HK-2 (cell line): Measurements from ENCODE around the gene ZMIZ1.

Source experiments
- DNase-seq: peaks from one replicate; pipeline ENCODE4 v3.0.0-alpha.2; 2018; ENCODE audit not compliant: unreplicated experiment

The ZMIZ1 gene

GRCh38 chr10:79066411-79067240 is 2.1 kb upstream of the ZMIZ1 start:
- DNase-seq, result peak; percentile 59

DNA sequence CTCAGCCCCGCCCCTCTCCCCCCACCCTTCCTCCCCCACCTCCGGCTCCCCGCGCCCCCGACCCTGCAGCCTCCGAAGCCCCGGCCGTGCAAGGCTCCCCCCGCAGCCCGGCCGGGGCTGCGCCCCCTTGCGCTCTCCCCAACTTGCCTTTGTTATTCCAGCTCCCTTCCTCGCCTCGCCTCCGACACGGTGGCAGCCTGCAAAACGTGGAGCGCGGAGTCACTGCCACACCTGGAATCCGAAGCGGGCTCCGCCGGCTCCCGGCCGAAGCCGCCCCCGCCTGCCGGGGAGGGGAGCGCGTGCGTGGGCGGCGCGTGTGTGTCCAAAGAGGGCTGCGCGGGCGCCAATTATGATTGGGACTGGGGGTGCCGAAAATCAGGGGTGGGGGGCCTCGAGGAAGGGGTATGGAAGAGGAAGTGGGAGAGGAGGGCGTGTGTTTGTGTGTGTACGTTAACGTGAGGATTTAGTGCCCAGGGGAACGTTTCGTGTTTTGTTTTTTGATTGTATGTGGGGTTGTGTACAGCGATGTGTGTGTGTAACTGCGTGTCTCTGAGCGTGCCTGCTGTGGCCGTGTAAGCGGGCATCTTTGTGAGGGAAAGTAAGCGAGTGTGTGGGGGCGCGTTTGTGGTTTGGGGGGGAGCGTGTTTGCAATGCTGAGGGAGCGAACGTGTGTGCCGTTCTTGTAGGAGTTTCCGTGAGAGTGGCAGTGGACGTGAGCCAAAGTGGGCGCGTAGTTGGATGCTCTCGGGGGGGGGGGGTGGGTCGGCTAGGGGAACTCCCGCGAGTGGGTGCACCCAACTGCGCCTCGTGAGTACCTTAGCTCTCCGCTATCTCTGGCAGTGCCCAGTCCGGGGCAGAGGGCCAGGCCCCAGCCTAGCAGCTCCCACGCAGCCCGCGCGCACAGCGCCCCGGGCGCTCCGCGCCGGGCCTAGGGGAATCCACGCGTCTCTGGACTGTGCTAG is 1.2 kb upstream of the ZMIZ1 start:
- peak; percentile 90 for DNase-seq

DNA sequence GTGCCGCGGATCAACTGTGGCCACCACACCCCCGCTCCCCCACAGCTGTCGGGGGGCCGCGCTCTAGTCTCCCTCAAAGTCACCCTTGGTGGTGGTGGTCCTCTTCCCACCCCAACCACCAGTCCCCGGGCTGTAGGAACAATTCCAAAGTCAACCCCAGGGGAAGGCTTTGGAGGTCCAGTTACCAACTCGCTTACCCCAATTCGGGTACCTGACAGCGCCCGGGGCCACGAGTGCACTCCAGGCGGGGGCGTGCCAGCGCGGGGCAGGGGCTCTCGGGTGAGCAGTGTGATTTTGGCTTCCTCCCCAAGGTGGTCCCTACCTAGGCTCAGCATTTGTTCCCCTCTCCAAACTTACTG is 584 bp upstream of the ZMIZ1 start:
- DNase-seq, result no peak

- peak; percentile 54 for DNase-seq
Measured at GRCh38 chr10:79069325-79070080, 737 bp downstream of the ZMIZ1 start.

DNA sequence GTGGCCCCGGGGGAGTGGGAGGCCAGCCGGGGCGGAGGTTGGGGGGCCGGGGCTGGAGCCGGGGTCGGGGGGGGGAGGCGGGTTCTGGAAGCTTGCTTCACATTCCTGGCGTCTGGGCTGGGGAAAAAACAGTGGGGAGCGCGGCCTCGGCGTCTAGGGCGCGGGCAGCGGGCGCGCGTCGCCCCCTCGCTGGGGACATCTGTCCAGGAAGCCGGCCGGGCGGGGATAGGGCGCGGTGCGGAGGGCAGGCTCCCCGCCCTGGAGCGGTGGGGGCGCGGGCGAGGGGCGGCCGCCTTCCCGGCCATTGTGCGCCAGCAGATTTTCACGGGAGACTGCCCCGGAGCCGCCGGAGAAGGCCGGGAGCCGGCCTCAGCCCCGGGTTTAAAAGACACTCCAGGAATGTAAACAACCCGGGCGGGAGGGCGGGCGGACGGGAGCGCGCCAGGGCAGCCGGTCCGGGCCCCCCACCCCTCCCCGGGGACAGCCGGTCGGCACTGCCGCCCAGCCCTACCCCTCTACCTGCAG is 1.4 kb downstream of the ZMIZ1 start:
- peak; percentile 66 for DNase-seq

- peak; percentile 80 for DNase-seq
Measured at GRCh38 chr10:79070606-79071395, 2.0 kb downstream of the ZMIZ1 start.

DNA sequence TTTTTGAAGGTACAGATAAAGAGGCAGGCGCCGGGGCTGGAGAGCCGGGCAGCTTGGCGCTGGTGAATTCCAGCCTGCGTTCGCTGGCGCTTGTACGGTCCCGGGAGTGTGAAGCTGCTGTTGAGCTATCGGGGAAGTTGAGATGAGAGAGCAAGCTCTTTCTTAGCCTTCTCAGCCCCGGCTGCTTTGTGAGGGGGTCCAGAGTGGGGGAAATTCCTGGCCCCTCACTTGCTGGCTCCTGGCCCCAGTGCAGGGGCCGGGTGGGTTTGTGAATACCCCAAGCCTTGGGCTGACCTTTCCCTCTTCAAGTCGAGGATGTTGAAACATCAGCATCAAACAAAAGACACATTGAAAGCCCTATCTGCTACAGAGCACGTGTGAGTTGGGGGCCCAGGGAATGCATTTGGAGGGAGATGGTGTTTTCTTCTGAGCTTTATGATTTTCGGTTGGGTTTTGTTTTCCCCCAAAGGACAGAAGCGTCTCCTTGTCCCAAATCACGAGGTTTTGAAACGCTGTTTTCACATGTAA is 2.7 kb downstream of the ZMIZ1 start:
- no peak for DNase-seq

DNA sequence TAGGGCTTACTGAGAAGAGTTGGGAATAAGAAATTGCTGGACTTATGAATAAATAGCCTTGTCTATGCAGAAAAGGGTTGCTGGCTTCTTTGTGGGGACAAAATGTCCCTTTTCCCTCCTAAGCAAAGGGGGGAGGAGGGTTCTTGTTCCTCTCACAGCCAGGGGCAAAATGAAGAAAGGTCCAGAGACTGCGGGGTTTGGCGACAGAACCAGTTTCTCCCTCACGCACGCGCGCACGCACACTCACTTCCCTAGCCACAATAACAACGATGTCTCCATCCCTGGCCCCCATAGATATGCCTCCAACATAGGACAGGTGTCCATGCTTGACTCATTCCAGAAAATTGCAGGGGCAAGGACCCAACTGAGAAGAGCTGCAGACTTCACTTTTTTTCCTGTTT is 3.3 kb downstream of the ZMIZ1 start:
- DNase-seq, result no peak

- DNase-seq, result no peak
Measured at GRCh38 chr10:79072994-79073645, 4.4 kb downstream of the ZMIZ1 start.

DNA sequence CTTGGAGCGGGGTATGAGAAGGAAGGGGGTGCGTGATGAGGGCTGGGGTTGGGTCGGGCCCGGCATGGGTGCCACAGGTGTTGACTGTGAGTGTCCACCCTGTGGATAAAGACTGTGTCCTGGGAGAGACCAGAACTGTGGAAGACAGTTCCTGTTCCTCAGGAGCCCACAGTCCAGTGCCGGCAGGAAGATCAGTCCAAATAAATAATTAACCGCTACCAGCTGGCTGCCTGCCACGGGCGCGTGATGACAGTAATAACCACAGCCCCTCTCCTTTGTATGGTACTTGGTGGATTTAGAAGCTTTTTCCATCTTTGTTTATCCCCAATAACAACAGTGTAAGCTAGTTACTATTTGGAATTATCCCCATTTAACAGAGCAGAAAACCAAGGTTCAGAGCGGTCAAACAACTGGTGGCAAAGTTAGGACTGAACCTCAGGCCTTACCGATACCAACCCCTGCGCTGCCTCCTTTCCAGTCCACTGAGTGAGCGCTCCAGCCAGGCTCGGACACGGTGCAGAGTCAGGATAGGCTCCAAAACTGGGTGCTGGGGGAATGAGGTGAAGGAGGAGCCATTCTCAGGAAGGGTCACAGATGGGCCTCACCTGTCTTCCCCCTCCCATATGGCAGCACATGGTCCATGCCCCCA is 5.1 kb downstream of the ZMIZ1 start:
- peak; percentile 89 for DNase-seq

GRCh38 chr10:79074732-79075131 is 6.0 kb downstream of the ZMIZ1 start:
- no peak for DNase-seq

- no peak for DNase-seq
Measured at GRCh38 chr10:79075418-79075817, 6.7 kb downstream of the ZMIZ1 start.

DNA sequence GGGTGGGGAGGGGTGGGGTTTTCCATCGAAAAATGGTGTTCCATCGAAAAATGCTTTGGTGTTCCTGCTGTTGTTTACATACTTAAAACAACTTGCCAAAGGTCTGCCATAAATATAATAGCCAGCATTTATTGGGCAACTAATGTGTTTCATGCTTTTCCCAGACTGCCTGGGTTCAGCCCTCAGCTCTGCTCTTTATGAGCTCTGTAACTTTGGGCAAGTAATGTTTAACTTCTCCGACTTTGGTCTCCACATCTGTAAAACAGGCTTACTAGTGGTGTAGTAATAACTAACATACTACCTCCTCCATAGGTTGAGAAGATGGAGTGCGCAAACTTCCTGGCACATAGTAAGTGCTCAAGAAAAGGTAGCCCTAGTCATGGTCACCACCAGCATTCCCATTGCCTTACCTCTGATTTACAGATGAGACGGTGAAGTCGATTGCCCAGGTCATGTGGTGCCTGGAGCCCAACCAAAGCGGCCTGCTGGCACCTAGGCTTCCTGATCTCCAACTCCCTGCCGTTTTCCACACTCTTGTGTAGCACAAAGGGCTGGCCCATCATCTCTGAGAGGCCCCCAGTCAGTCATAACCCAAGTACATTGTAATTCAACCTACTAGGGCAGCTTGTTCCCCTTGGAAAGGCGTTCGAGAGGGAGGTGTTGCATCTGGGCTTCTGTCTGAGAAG is 8.9 kb downstream of the ZMIZ1 start:
- DNase-seq, result no peak

GRCh38 chr10:79078367-79079053 is 9.7 kb downstream of the ZMIZ1 start:
- no peak for DNase-seq

GRCh38 chr10:79079054-79079397 is 10.3 kb downstream of the ZMIZ1 start:
- DNase-seq, result no peak

DNA sequence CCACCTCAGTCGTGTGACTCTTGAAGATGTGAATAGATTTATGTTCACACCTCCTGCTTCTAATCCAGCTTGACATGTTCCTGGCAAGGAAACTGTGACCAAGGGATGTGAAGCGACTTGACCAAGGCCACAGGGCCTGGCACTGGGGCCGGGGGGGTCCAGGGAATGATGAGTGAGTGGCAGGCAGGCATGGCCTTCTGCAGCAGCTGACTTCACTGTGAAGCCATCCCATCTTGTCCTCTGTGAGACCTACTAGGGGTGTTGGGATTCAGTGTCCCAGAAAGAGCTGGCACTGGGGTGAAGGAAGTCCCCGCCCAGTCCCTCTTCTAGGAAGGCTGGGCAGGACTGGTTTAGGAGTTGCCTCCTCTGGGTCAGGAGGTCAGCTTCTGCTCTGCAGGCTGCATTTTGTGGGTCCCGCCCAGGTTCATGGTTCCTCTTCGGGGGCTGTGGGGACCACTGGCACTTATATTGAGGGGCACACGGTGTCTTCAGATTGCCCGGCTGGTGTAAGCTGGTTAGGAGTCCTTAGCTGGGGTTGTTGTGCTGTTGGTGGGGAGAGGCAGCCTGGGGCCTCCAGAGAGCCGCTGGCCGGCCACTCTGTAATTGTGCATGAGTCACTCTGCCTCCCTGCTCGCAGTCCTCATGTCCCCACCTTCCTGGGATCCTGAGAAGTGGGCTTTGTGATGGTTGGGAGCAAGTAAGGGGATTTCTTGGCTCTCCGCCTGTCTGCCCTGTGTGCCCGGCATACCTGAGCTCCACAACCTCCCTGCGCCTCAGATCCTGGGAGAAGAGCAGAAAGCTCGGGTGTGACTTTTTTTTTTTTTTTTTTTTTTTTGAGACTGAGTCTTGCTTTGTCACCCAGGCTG is 11.0 kb downstream of the ZMIZ1 start:
- peak; percentile 55 for DNase-seq

DNA sequence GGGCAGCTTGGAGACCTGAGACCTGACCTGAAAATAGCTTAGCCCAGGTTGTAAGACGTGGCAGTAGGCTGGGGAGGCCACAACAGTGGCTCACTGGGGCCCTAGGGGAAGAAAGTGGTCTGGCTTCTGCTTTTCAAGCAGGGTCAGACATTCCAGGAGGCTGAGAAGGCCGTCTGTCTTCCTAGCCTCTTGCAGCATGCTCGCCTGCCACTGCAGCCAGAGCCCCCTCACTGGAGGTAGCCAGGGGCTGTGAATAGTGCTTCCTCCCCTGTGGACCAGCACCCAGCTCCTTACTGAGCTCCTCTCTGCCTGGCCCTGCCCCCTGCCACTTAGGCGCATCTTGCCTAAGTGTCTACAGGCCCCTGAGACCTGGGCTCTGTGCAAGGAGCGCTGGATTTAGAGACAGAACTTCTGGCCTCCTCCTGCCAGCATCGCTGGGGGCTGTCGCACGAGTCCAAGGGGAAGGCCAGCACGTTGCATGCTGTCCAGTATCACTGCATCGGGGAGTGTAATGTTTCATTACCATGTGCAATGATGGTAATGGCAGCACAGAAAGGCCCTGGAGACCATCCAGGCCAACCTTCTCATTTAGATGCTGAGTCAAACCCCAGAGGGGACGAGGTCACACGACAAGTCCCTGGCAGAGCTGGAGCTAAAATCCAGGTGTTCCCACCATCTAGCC is 12.7 kb downstream of the ZMIZ1 start:
- DNase-seq, result no peak
